ENCODE measurements around the gene FBXW10B. TPM values are rescaled to one million over a fixed set of nuclear protein-coding genes. Genes with fewer than 3 reads are reported as not detected.
"Not testable (repeated sequence)": the region's sequence is repeated elsewhere in the genome, so short reads cannot be mapped to it uniquely, and the experiment has no call there.

The FBXW10B gene
- under 1 TPM in 1 of 2 donors, not detected in 1; 0.35 TPM for total RNA-seq

GRCh38 chr17:15619331-15620058 lies at the start of gene FBXW10B:
Gene FBXW10B (minus strand): TSS chr17:15619704. CDS start chr17:15619512, 192 bp downstream.
- not testable (repeated sequence) for H3K27me3 ChIP-seq (replicated peaks; ENCODE audit: insufficient read depth); H3K36me3 ChIP-seq; H3K4me1 ChIP-seq (ENCODE audit: control insufficient read depth in 1 of 2, low read depth in 2 of 2); DNase-seq (ENCODE audit: low spot score); H3K9me3 ChIP-seq
- ATAC-seq (ENCODE audit: insufficient number of reproducible peaks, low FRiP score, low read depth) = peak; percentile 71
- Histone ChIP-seq H3K27ac (peak within 1 kb of the TSS in 1 of 2 donors; percentile 21), H3K4me3 (peak within 1 kb of the TSS; percentile 68)

- no peak for TF ChIP-seq CTCF (IDR thresholded peaks at IDR 0.05)
- Histone ChIP-seq H3K9me3 (no peaks in the 10 kb centered on the region), H3K4me1 (ENCODE audit: control insufficient read depth in 1 of 2, low read depth in 2 of 2) (no peaks in the 10 kb centered on the region)
Observed at GRCh38 chr17:15663691-15664090, 44.2 kb upstream of the FBXW10B start.

GRCh38 chr17:15663176-15663575 lies 43.7 kb upstream of the FBXW10B start:
- Histone ChIP-seq H3K9me3 (no peaks in the 10 kb centered on the region), H3K4me1 (ENCODE audit: control insufficient read depth in 1 of 2, low read depth in 2 of 2) (no peaks in the 10 kb centered on the region), H3K27me3 (replicated peaks; ENCODE audit: insufficient read depth) (no peaks in the 10 kb centered on the region), H3K4me3 (no peak overlapping the region), H3K27ac (no peak overlapping the region), H3K36me3 (no peaks in the 10 kb centered on the region)
- TF ChIP-seq CTCF (IDR thresholded peaks at IDR 0.05) = no peak
- DNase-seq (ENCODE audit: low spot score) (no peak), ATAC-seq (ENCODE audit: insufficient number of reproducible peaks, low FRiP score, low read depth) (no peak)

More at GRCh38 chr17:15663691-15664090, 44.2 kb upstream of the FBXW10B start:
- no peaks in the 10 kb centered on the region for H3K36me3 ChIP-seq
- H3K27ac ChIP-seq = no peak overlapping the region
- H3K4me3 ChIP-seq = no peak overlapping the region
- no peaks in the 10 kb centered on the region for H3K27me3 ChIP-seq (replicated peaks; ENCODE audit: insufficient read depth)
- DNase-seq (ENCODE audit: low spot score) (no peak), ATAC-seq (ENCODE audit: insufficient number of reproducible peaks, low FRiP score, low read depth) (no peak)

GRCh38 chr17:15662681-15663080 lies 43.2 kb upstream of the FBXW10B start:
- no peak for TF ChIP-seq CTCF (IDR thresholded peaks at IDR 0.05)
- DNase-seq (ENCODE audit: low spot score) = no peak
- no peak overlapping the region for H3K4me3 ChIP-seq
- H3K27me3 ChIP-seq (replicated peaks; ENCODE audit: insufficient read depth) = no peaks in the 10 kb centered on the region
- no peak for ATAC-seq (ENCODE audit: insufficient number of reproducible peaks, low FRiP score, low read depth)
- H3K9me3 ChIP-seq = no peaks in the 10 kb centered on the region
- no peak overlapping the region for H3K27ac ChIP-seq
- H3K36me3 ChIP-seq = no peaks in the 10 kb centered on the region
- no peaks in the 10 kb centered on the region for H3K4me1 ChIP-seq (ENCODE audit: control insufficient read depth in 1 of 2, low read depth in 2 of 2)

GRCh38 chr17:15660077-15660476 lies 40.6 kb upstream of the FBXW10B start:
- Histone ChIP-seq H3K27me3 (replicated peaks; ENCODE audit: insufficient read depth) (no peaks in the 10 kb centered on the region), H3K27ac (no peak overlapping the region), H3K36me3 (no peaks in the 10 kb centered on the region), H3K4me1 (ENCODE audit: control insufficient read depth in 1 of 2, low read depth in 2 of 2) (no peaks in the 10 kb centered on the region), H3K4me3 (no peak overlapping the region), H3K9me3 (no peaks in the 10 kb centered on the region)
- no peak for TF ChIP-seq CTCF (IDR thresholded peaks at IDR 0.05)
- ATAC-seq (ENCODE audit: insufficient number of reproducible peaks, low FRiP score, low read depth) (no peak), DNase-seq (ENCODE audit: low spot score) (no peak)

- no peak for DNase-seq (ENCODE audit: low spot score)
- H3K4me1 ChIP-seq (ENCODE audit: control insufficient read depth in 1 of 2, low read depth in 2 of 2) = no peaks in the 10 kb centered on the region
- no peak overlapping the region for H3K27ac ChIP-seq
- no peaks in the 10 kb centered on the region for H3K36me3 ChIP-seq
- ATAC-seq (ENCODE audit: insufficient number of reproducible peaks, low FRiP score, low read depth) = no peak
- no peaks in the 10 kb centered on the region for H3K27me3 ChIP-seq (replicated peaks; ENCODE audit: insufficient read depth)
- no peak overlapping the region for H3K4me3 ChIP-seq
- TF ChIP-seq CTCF (IDR thresholded peaks at IDR 0.05) = no peak
- H3K9me3 ChIP-seq = no peaks in the 10 kb centered on the region
Observed at GRCh38 chr17:15659663-15660062, 40.2 kb upstream of the FBXW10B start.

Measured in thoracic aorta (tissue), 2 donors.